ENCODE results near the gene COBL. TPM values are rescaled to one million over a fixed set of nuclear protein-coding genes. Genes with fewer than 3 reads are reported as not detected.

COBL gene
- polyA plus RNA-seq, 1 donor from 2014 or later, result not detected

GRCh38 chr7:51280156-51280555 lies 36.5 kb downstream of the COBL start:
- Mint-ChIP-seq H3K36me3 (no peaks in the 10 kb centered on the region), H3K27ac (no peak overlapping the region), H3K27me3 (peaks cover 4% of the 10 kb centered on the region), H3K9me3 (peaks cover 0 to 4% (median 4%) of the 10 kb centered on the region in 3 donors), H3K4me1 (peaks cover 0 to 2% (median 0%) of the 10 kb centered on the region in 3 donors), H3K4me3 (no peak overlapping the region)

DNA sequence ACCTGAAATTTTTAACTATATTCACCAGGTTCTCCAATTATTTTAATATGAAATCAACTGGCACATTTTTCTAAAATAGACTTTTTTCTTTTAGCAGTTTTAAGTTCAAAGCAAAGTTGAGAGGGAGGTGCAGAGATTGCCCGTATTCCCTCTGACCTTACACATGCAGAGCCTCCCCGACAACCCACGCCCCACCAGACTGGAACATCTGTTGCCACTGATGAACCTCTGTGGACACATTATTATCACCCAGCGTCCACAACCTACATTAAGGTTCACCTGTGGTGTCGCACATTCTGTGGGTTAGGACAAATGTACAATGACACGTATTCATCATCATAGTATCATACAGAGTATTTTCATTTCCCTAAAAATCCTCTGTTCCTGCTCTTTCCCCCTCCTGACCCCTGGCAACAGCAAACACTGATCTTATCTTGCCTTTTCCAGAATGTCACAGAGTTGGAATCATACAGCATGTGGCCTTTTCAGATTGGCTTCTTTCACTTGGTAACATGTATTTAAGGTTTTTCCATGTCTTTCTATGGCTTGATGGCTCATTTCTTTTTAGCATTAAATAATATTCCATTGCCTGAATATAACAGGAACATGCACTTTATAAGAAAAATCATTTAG lies 37.1 kb downstream of the COBL start:
- H3K4me1 Mint-ChIP-seq, result peaks cover 0 to 2% (median 0%) of the 10 kb centered on the region in 3 donors
- H3K27ac Mint-ChIP-seq, result no peak overlapping the region
- no peaks in the 10 kb centered on the region for H3K36me3 Mint-ChIP-seq
- H3K4me3 Mint-ChIP-seq, result no peak overlapping the region
- H3K9me3 Mint-ChIP-seq, result peaks cover 0 to 4% (median 4%) of the 10 kb centered on the region in 3 donors
- H3K27me3 Mint-ChIP-seq, result peaks cover 4% of the 10 kb centered on the region

- Mint-ChIP-seq H3K4me1 (peaks cover 0 to 2% (median 0%) of the 10 kb centered on the region in 3 donors), H3K36me3 (no peaks in the 10 kb centered on the region), H3K27me3 (peaks cover 4% of the 10 kb centered on the region), H3K9me3 (peaks cover 0 to 6% (median 4%) of the 10 kb centered on the region in 3 donors), H3K27ac (no peak overlapping the region), H3K4me3 (peak overlapping the region in 1 of 4 donors; percentile 52)
Observed at GRCh38 chr7:51278797-51279196, 37.8 kb downstream of the COBL start.

DNA sequence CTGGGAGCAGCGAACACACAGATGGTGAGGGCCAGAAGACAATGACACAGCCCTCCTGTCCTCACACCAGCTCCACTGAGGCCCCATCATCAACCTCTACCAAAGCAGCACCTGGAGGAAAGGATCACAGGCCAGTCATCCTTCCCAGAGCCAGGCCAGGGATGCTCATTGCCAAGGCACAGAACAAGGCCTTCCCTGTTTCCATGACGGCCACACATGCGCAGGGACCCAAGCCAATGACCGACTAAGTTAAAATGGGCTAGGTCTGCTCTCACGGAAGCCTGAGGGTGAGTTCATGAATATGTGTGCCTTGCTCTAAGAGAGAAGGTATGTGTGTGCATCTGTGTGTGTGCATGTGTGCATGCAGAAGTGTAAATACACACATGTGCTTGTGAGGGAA lies 39.6 kb downstream of the COBL start:
- Mint-ChIP-seq H3K27ac (no peak overlapping the region), H3K4me3 (no peak overlapping the region), H3K36me3 (no peaks in the 10 kb centered on the region), H3K9me3 (peaks cover 0 to 7% (median 2%) of the 10 kb centered on the region in 3 donors), H3K4me1 (peaks cover 0 to 2% (median 0%) of the 10 kb centered on the region in 3 donors), H3K27me3 (peaks cover 3% of the 10 kb centered on the region)

DNA sequence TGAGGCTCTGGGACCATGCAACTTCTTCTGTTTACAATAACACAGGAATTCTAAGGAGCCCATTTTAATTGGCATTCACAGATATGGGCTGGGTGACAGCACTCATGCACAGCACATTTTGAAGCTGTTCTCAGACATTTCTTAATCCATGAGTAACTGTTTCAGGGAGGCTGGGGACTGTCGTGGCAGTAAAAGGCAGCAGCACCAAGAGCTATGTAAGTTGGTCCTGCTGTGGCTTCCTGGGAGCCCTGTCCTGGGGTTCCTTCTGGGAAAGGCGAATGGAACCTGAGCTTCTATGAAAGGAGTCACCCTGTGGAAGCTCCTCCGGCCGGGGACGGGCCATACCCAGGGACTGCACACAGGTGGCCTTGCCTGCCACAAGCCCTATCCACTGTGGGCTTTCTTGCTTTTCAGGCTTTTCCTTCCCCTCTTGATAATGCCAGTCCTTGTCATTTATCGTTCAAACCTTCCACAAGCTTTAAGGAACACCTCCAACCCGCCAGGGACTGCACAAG lies 40.5 kb downstream of the COBL start:
- no peak overlapping the region for H3K4me3 Mint-ChIP-seq
- no peaks in the 10 kb centered on the region for H3K36me3 Mint-ChIP-seq
- H3K9me3 Mint-ChIP-seq, result peaks cover 0 to 7% (median 2%) of the 10 kb centered on the region in 3 donors
- peaks cover 0 to 2% (median 0%) of the 10 kb centered on the region in 3 donors for H3K4me1 Mint-ChIP-seq
- H3K27ac Mint-ChIP-seq, result no peak overlapping the region
- H3K27me3 Mint-ChIP-seq, result peaks cover 2% of the 10 kb centered on the region

DNA sequence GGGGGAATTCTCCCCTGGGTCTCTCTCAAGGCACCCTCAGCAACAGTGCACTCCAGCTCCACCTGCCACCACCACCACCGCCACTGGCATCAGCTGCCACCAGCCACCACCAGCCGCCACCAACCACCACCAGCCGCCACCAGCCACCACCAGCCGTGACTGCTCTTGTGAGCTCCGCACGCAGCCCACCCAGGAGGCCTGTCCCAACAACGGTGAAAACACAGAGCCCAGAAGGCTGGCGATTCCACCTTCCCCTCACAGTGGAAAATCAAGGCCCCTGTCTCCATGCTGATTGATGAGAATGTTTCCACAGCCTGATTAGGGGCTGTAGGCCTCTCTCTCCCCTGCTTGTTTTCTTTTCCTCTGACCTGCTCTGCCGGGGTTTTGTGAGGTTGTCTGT lies 41.1 kb downstream of the COBL start:
- peaks cover 0 to 2% (median 0%) of the 10 kb centered on the region in 3 donors for H3K4me1 Mint-ChIP-seq
- H3K36me3 Mint-ChIP-seq, result no peaks in the 10 kb centered on the region
- no peak overlapping the region for H3K27ac Mint-ChIP-seq
- H3K4me3 Mint-ChIP-seq, result no peak overlapping the region
- peaks cover 0 to 7% (median 2%) of the 10 kb centered on the region in 3 donors for H3K9me3 Mint-ChIP-seq
- no peaks in the 10 kb centered on the region for H3K27me3 Mint-ChIP-seq

- H3K27me3 Mint-ChIP-seq, result no peaks in the 10 kb centered on the region
- H3K4me3 Mint-ChIP-seq, result no peak overlapping the region
- H3K9me3 Mint-ChIP-seq, result peaks cover 0 to 7% (median 2%) of the 10 kb centered on the region in 3 donors
- H3K36me3 Mint-ChIP-seq, result no peaks in the 10 kb centered on the region
- H3K4me1 Mint-ChIP-seq, result peaks cover 0 to 2% (median 0%) of the 10 kb centered on the region in 3 donors
- no peak overlapping the region for H3K27ac Mint-ChIP-seq
Observed at GRCh38 chr7:51274955-51275354, 41.7 kb downstream of the COBL start.

GRCh38 chr7:51274001-51274400 lies 42.6 kb downstream of the COBL start:
- no peak overlapping the region for H3K27ac Mint-ChIP-seq
- no peaks in the 10 kb centered on the region for H3K36me3 Mint-ChIP-seq

GRCh38 chr7:51273360-51273759 lies 43.2 kb downstream of the COBL start:
- Mint-ChIP-seq H3K27ac (no peak overlapping the region), H3K4me3 (no peak overlapping the region), H3K27me3 (no peaks in the 10 kb centered on the region), H3K4me1 (peaks cover 0 to 2% (median 0%) of the 10 kb centered on the region in 3 donors), H3K9me3 (peaks cover 0 to 7% (median 2%) of the 10 kb centered on the region in 3 donors), H3K36me3 (no peaks in the 10 kb centered on the region)

More at GRCh38 chr7:51274001-51274400, 42.6 kb downstream of the COBL start:
- H3K4me1 Mint-ChIP-seq, result peaks cover 0 to 2% (median 0%) of the 10 kb centered on the region in 3 donors
- no peaks in the 10 kb centered on the region for H3K27me3 Mint-ChIP-seq
- peaks cover 0 to 7% (median 2%) of the 10 kb centered on the region in 3 donors for H3K9me3 Mint-ChIP-seq
- no peak overlapping the region for H3K4me3 Mint-ChIP-seq

- Mint-ChIP-seq H3K36me3 (no peaks in the 10 kb centered on the region), H3K9me3 (peaks cover 0 to 5% (median 2%) of the 10 kb centered on the region in 3 donors), H3K4me1 (peaks cover 0 to 1% (median 0%) of the 10 kb centered on the region in 3 donors), H3K4me3 (no peak overlapping the region), H3K27ac (no peak overlapping the region), H3K27me3 (no peaks in the 10 kb centered on the region)
Observed at GRCh38 chr7:51270965-51271364, 45.6 kb downstream of the COBL start.

GRCh38 chr7:51269911-51270310 lies 46.7 kb downstream of the COBL start:
- Mint-ChIP-seq H3K4me3 (no peak overlapping the region), H3K27ac (no peak overlapping the region), H3K36me3 (no peaks in the 10 kb centered on the region), H3K27me3 (no peaks in the 10 kb centered on the region), H3K4me1 (peaks cover 0 to 1% (median 0%) of the 10 kb centered on the region in 3 donors), H3K9me3 (peaks cover 0 to 5% (median 2%) of the 10 kb centered on the region in 3 donors)

GRCh38 chr7:51269321-51269720 lies 47.3 kb downstream of the COBL start:
- peaks cover 0 to 1% (median 0%) of the 10 kb centered on the region in 3 donors for H3K4me1 Mint-ChIP-seq
- no peak overlapping the region for H3K27ac Mint-ChIP-seq
- no peak overlapping the region for H3K4me3 Mint-ChIP-seq
- no peaks in the 10 kb centered on the region for H3K27me3 Mint-ChIP-seq
- H3K36me3 Mint-ChIP-seq, result no peaks in the 10 kb centered on the region
- peaks cover 0 to 5% (median 2%) of the 10 kb centered on the region in 3 donors for H3K9me3 Mint-ChIP-seq

DNA sequence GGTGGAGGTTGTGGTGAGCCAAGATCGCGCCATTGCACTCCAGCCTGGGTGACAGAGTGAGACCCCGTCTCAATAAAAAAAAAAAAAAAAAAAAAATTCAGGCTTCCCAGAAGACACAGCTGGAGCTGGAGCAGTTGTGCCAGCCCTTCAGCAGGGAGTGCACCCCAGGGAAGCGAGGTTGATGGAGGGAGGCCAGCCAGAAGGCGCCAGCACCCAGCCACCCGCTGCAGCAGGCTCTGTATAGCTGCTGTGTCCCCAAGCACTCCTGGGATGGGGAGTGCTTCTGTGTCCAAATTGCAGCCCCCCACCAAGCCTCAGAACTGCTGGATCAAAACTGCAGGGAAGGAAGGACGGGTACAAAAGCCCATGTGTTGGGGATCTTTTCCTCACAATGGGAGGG lies 47.8 kb downstream of the COBL start:
- Mint-ChIP-seq H3K36me3 (no peaks in the 10 kb centered on the region), H3K4me3 (no peak overlapping the region), H3K27me3 (no peaks in the 10 kb centered on the region), H3K27ac (no peak overlapping the region), H3K4me1 (peaks cover 0 to 1% (median 0%) of the 10 kb centered on the region in 3 donors), H3K9me3 (peaks cover 0 to 2% (median 1%) of the 10 kb centered on the region in 3 donors)

DNA sequence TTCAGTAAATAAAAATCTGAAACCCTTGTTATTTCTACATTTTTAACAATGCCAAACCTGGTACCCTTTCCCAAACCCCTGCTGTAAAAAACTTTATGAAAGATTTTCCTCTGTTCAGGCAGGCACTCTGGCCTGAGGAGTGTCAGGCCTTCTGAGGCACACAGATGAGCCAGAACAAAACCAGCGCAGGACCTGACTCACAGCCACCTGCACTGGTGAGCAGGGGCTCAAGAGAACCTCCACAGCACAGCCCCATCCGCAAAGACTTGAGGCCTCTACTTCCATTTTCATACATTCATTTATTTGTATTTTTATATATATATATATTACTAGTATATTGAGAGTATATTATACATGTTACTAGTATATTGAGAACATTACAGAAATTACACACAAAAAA lies 49.4 kb downstream of the COBL start:
- peaks cover 0 to 2% (median 0%) of the 10 kb centered on the region in 3 donors for H3K9me3 Mint-ChIP-seq
- no peaks in the 10 kb centered on the region for H3K36me3 Mint-ChIP-seq
- H3K4me3 Mint-ChIP-seq, result no peak overlapping the region
- no peaks in the 10 kb centered on the region for H3K27me3 Mint-ChIP-seq
- H3K27ac Mint-ChIP-seq, result no peak overlapping the region
- H3K4me1 Mint-ChIP-seq, result peaks cover 0 to 1% (median 0%) of the 10 kb centered on the region in 3 donors

GRCh38 chr7:51265066-51265907 lies 51.3 kb downstream of the COBL start:
- peaks cover 0 to 3% (median 0%) of the 10 kb centered on the region in 3 donors for H3K9me3 Mint-ChIP-seq
- H3K27me3 Mint-ChIP-seq, result no peaks in the 10 kb centered on the region
- H3K36me3 Mint-ChIP-seq, result no peaks in the 10 kb centered on the region
- no peak overlapping the region for H3K27ac Mint-ChIP-seq
- no peak overlapping the region for H3K4me3 Mint-ChIP-seq
- peaks cover 0 to 1% (median 0%) of the 10 kb centered on the region in 3 donors for H3K4me1 Mint-ChIP-seq
